GM23338 (cell line): ENCODE measurements around the gene SLX4. TPM values are rescaled to one million over a fixed set of nuclear protein-coding genes. Genes with fewer than 3 reads are reported as not detected.

Source experiments
- ATAC-seq: fragments of 200-7000 bp; cut with Tn5 transposase; 3 replicates; pipeline ENCODE4 v1.9.1; 2020
- DNase-seq: peaks from one replicate; pipeline ENCODE4 v3.0.0-alpha.2; 2015; ENCODE audit warnings: low spot score
- H2AFZ ChIP-seq: fragments of 200-600 bp; sonication (generic); 2 replicates; pipeline ENCODE4 v1.8.0; 2016; ENCODE audit warnings: antibody characterized with exemption, mild to moderate bottlenecking, moderate library complexity
- H3F3A ChIP-seq: fragments of 200-600 bp; sonication (generic); replicated peaks from 2 replicates; pipeline ENCODE4 v1.8.0; 2017; ENCODE audit warnings: antibody characterized with exemption, mixed run types, low read depth
- H3K27ac ChIP-seq: fragments of 200-600 bp; sonication (generic); 2 replicates; pipeline ENCODE4 v1.6.1; 2016; ENCODE audit warnings: low read depth
- H3K27me3 ChIP-seq: fragments of 200-600 bp; sonication (generic); 2 replicates; pipeline ENCODE4 v1.8.0; 2016; ENCODE audit warnings: mild to moderate bottlenecking, mixed run types, moderate library complexity; ENCODE audit not compliant: insufficient read depth
- H3K36me3 ChIP-seq: fragments of 200-600 bp; sonication (generic); 2 replicates; pipeline ENCODE4 v1.8.0; 2016; ENCODE audit warnings: mild to moderate bottlenecking; ENCODE audit not compliant: insufficient read depth
- H3K4me1 ChIP-seq: fragments of 200-600 bp; sonication (generic); 2 replicates; pipeline ENCODE4 v1.8.0; 2016; ENCODE audit warnings: mild to moderate bottlenecking, moderate library complexity; ENCODE audit not compliant: insufficient read depth
- H3K4me2 ChIP-seq: fragments of 200-600 bp; sonication (generic); 2 replicates; pipeline ENCODE4 v1.7.1; 2017; ENCODE audit warnings: mixed run types
- H3K4me3 ChIP-seq: fragments of 200-600 bp; sonication (generic); 2 replicates; pipeline ENCODE4 v1.6.1; 2016; ENCODE audit warnings: mixed run types
- H3K79me2 ChIP-seq: fragments of 200-600 bp; sonication (generic); replicated peaks from 2 replicates; pipeline ENCODE4 v1.8.0; 2017; ENCODE audit warnings: mild to moderate bottlenecking; ENCODE audit not compliant: insufficient read depth
- H3K9me2 ChIP-seq: fragments of 200-600 bp; sonication (generic); 2 replicates; pipeline ENCODE4 v1.8.0; 2017; ENCODE audit not compliant: insufficient read depth
- H4K20me1 ChIP-seq: fragments of 200-600 bp; sonication (generic); replicated peaks from 2 replicates; pipeline ENCODE4 v1.8.0; 2017; ENCODE audit warnings: mild to moderate bottlenecking; ENCODE audit not compliant: insufficient read depth
- H3K27ac Mint-ChIP-seq: 2 replicates; pipeline ENCODE4 v1.8.0; 2020; ENCODE audit warnings: inconsistent platforms, mild to moderate bottlenecking, moderate library complexity, mixed read lengths
- H3K27me3 Mint-ChIP-seq: 3 replicates; pipeline ENCODE4 v1.8.0; 2022; ENCODE audit warnings: low read depth, mild to moderate bottlenecking, moderate library complexity, mixed read lengths, inconsistent platforms; ENCODE audit not compliant: insufficient read depth, poor library complexity
- H3K36me3 Mint-ChIP-seq: 3 replicates; pipeline ENCODE4 v1.8.0; 2021; ENCODE audit warnings: low read depth, mild to moderate bottlenecking, inconsistent platforms, moderate library complexity, mixed read lengths
- H3K4me1 Mint-ChIP-seq: 3 replicates; pipeline ENCODE4 v1.8.0; 2020; ENCODE audit warnings: mild to moderate bottlenecking, inconsistent platforms, mixed read lengths
- H3K4me3 Mint-ChIP-seq: 3 replicates; pipeline ENCODE4 v1.8.0; 2021; ENCODE audit warnings: moderate library complexity, mild to moderate bottlenecking, inconsistent platforms, mixed read lengths
- H3K9me3 Mint-ChIP-seq: 3 replicates; pipeline ENCODE4 v1.8.0; 2020; ENCODE audit warnings: moderate library complexity, mild to moderate bottlenecking, inconsistent platforms, mixed read lengths
- CREB1 ChIP-seq: fragments of 250-450 bp; sonication (Bioruptor Pico); IDR thresholded peaks from 2 replicates; pipeline ENCODE4 v1.5.0; 2020; ENCODE audit warnings: low read depth, mild to moderate bottlenecking, moderate library complexity
- CTCF ChIP-seq, 2 experiments: fragments of 200-600 bp in 1 of 2; sonication (generic) in 1 of 2; conservative IDR thresholded peaks; 2 replicates each; pipeline versions ENCODE4 v1.5.1 to v1.6.1; 2016 to 2017; ENCODE audit warnings: antibody characterized with exemption in 2 of 2, low read depth in 2 of 2, mild to moderate bottlenecking in 2 of 2, moderate library complexity in 1 of 2
- JUNB ChIP-seq: IDR thresholded peaks from one replicate; pipeline ENCODE4 v1.6.1; 2016; ENCODE audit warnings: antibody characterized with exemption; ENCODE audit not compliant: unreplicated experiment
- NANOG ChIP-seq: IDR thresholded peaks from 2 replicates; pipeline ENCODE4 v1.6.1; 2016; ENCODE audit warnings: antibody characterized with exemption, borderline replicate concordance
- POLR2AphosphoS5 ChIP-seq: IDR thresholded peaks from 2 replicates; pipeline ENCODE4 v1.6.1; 2016; ENCODE audit warnings: antibody characterized with exemption, low read depth
- REST ChIP-seq: IDR thresholded peaks from one replicate; pipeline ENCODE4 v1.6.1; 2018; ENCODE audit warnings: antibody characterized with exemption; ENCODE audit not compliant: unreplicated experiment
- ZNF114 ChIP-seq: fragments of 250-450 bp; sonication (Bioruptor Pico); IDR thresholded peaks from 2 replicates; pipeline ENCODE4 v1.5.0; 2020; ENCODE audit warnings: mild to moderate bottlenecking, moderate library complexity
- ZNF331 ChIP-seq: fragments of 250-450 bp; sonication (Bioruptor Pico); IDR thresholded peaks from 2 replicates; pipeline ENCODE4 v1.5.0; 2020; ENCODE audit warnings: low read depth, mild to moderate bottlenecking, moderate library complexity
- ZNF462 ChIP-seq: fragments of 250-450 bp; sonication (Bioruptor Pico); IDR thresholded peaks from 2 replicates; pipeline ENCODE4 v1.5.0; 2020; ENCODE audit warnings: mild to moderate bottlenecking, moderate library complexity
- polyA plus RNA-seq: library from polyadenylated mRNA; unstranded; fragments of >200 nt; fragmentation: Nextera tagmentation; extraction: Ambion mirVana; gene quantifications from 2 replicates; pipeline ENCODE4 v1.2.1, GENCODE V29; 2016
- total RNA-seq: library from RNA; depleted of rRNA; stranded (reverse); fragments of >200 nt; shearing (Covaris generic); gene quantifications from 2 replicates; pipeline ENCODE4 v1.2.3, GENCODE V29; 2014

The SLX4 gene
- total and polyA plus RNA-seq, 2 experiments from 2014 or later = 3.0 to 15.2 TPM

- H3K4me3 Mint-ChIP-seq = no peak overlapping the region
- H3K27me3 Mint-ChIP-seq = peaks cover 6% of the 10 kb centered on the region
- peaks cover 8% of the 10 kb centered on the region for H3K36me3 ChIP-seq
- TF ChIP-seq REST (no peak), JUNB (no peak), NANOG (no peak), ZNF114 (CRISPR knock-in tag) (no peak), ZNF331 (no peak), CTCF (conservative IDR thresholded peaks at IDR 0.05; ENCODE audit: low read depth in 2 of 2) (no peak), ZNF462 (no peak), CREB1 (CRISPR knock-in tag) (no peak), POLR2AphosphoS5 (no peak)
- no peaks in the 10 kb centered on the region for H3K9me2 ChIP-seq
- no peak overlapping the region for H3K27ac ChIP-seq
- no peak overlapping the region for H2AFZ ChIP-seq
- H3K4me1 Mint-ChIP-seq = peaks cover 10% of the 10 kb centered on the region
- no peak overlapping the region for H3K27ac Mint-ChIP-seq
- no peak for DNase-seq
- no peaks in the 10 kb centered on the region for H3K27me3 ChIP-seq
- peaks cover 16% of the 10 kb centered on the region; the same call in 1 of the 2 replicates for H3F3A ChIP-seq
- no peak overlapping the region for H3K4me2 ChIP-seq
- peaks cover 6% of the 10 kb centered on the region for H3K4me1 ChIP-seq
- ATAC-seq = no peak
- H3K79me2 ChIP-seq = peaks cover 2% of the 10 kb centered on the region; the same call in 1 of the 2 replicates
- H4K20me1 ChIP-seq = peaks cover 9% of the 10 kb centered on the region; the same call in 1 of the 2 replicates
- no peaks in the 10 kb centered on the region for H3K9me3 Mint-ChIP-seq
- H3K4me3 ChIP-seq = no peak overlapping the region
- peaks cover 34% of the 10 kb centered on the region for H3K36me3 Mint-ChIP-seq
These were observed 4.2 kb downstream of the SLX4 start for GRCh38 chr16:3607161-3607560.
